Activated T-helper 17 cell treated with anti-CD3 and anti-CD28 coated beads, Interleukin-2, amount 50 U/mL, for 72 hours (primary cell): Measurements from ENCODE around the gene RHOC. TPM values are rescaled to one million over a fixed set of nuclear protein-coding genes. Genes with fewer than 3 reads are reported as not detected.

Experiments used
- ATAC-seq: fragments of 150-1000 bp; cut with Tn5 transposase; replicated peaks from 2 replicates; pipeline ENCODE4 v1.10.0; 2021; ENCODE audit warnings: mild to moderate bottlenecking, moderate library complexity
- H3K27ac Mint-ChIP-seq: one replicate; pipeline ENCODE4 v1.8.0; 2022; ENCODE audit warnings: mixed read lengths
- H3K27me3 Mint-ChIP-seq: one replicate; pipeline ENCODE4 v1.8.0; 2022; ENCODE audit warnings: mixed read lengths
- H3K36me3 Mint-ChIP-seq: one replicate; pipeline ENCODE4 v1.8.0; 2022; ENCODE audit warnings: low read depth, mild to moderate bottlenecking, mixed read lengths
- H3K4me1 Mint-ChIP-seq: one replicate; pipeline ENCODE4 v1.8.0; 2022; ENCODE audit warnings: mixed read lengths
- H3K4me3 Mint-ChIP-seq: one replicate; pipeline ENCODE4 v1.8.0; 2022; ENCODE audit warnings: mild to moderate bottlenecking, mixed read lengths
- H3K9me3 Mint-ChIP-seq: one replicate; pipeline ENCODE4 v1.8.0; 2022; ENCODE audit warnings: mixed read lengths
- total RNA-seq, 2 donors: library from RNA; stranded (reverse); gene quantifications; one replicate each; pipeline ENCODE4 v1.2.3, GENCODE V29; 2022

Gene RHOC
- total RNA-seq, 2 donors from 2014 or later: 39.5 to 59.4 TPM

- no peaks in the 10 kb centered on the region for H3K9me3 Mint-ChIP-seq
- no peak overlapping the region for H3K27ac Mint-ChIP-seq
- no peaks in the 10 kb centered on the region for H3K36me3 Mint-ChIP-seq
- H3K27me3 Mint-ChIP-seq: peaks cover 4% of the 10 kb centered on the region
- H3K4me1 Mint-ChIP-seq: peaks cover 10% of the 10 kb centered on the region
- H3K4me3 Mint-ChIP-seq: no peak overlapping the region
- no peak for ATAC-seq
Observed at GRCh38 chr1:112712191-112712590, 5.3 kb upstream of the RHOC start.

GRCh38 chr1:112711670-112712069 is 4.7 kb upstream of the RHOC start:
- Mint-ChIP-seq H3K36me3 (no peaks in the 10 kb centered on the region), H3K27me3 (peaks cover 4% of the 10 kb centered on the region), H3K9me3 (no peaks in the 10 kb centered on the region), H3K4me3 (no peak overlapping the region), H3K4me1 (peaks cover 10% of the 10 kb centered on the region), H3K27ac (no peak overlapping the region)
- no peak for ATAC-seq

GRCh38 chr1:112711041-112711440 is 4.1 kb upstream of the RHOC start:
- no peak overlapping the region for H3K27ac Mint-ChIP-seq
- no peaks in the 10 kb centered on the region for H3K9me3 Mint-ChIP-seq
- peaks cover 10% of the 10 kb centered on the region for H3K4me1 Mint-ChIP-seq
- H3K4me3 Mint-ChIP-seq: no peak overlapping the region
- H3K36me3 Mint-ChIP-seq: no peaks in the 10 kb centered on the region
- H3K27me3 Mint-ChIP-seq: peaks cover 4% of the 10 kb centered on the region
- no peak for ATAC-seq

- H3K9me3 Mint-ChIP-seq: no peaks in the 10 kb centered on the region
- H3K27me3 Mint-ChIP-seq: peaks cover 4% of the 10 kb centered on the region
- peaks cover 11% of the 10 kb centered on the region for H3K4me1 Mint-ChIP-seq
- ATAC-seq: no peak
- H3K27ac Mint-ChIP-seq: no peak overlapping the region
- no peak overlapping the region for H3K4me3 Mint-ChIP-seq
- no peaks in the 10 kb centered on the region for H3K36me3 Mint-ChIP-seq
Observed at GRCh38 chr1:112710586-112710985, 3.7 kb upstream of the RHOC start.

GRCh38 chr1:112710159-112710558 is 3.2 kb upstream of the RHOC start:
- no peaks in the 10 kb centered on the region for H3K9me3 Mint-ChIP-seq
- H3K36me3 Mint-ChIP-seq: no peaks in the 10 kb centered on the region
- no peak overlapping the region for H3K27ac Mint-ChIP-seq
- ATAC-seq: no peak
- H3K27me3 Mint-ChIP-seq: peaks cover 4% of the 10 kb centered on the region
- no peak overlapping the region for H3K4me3 Mint-ChIP-seq
- H3K4me1 Mint-ChIP-seq: peaks cover 16% of the 10 kb centered on the region

GRCh38 chr1:112708489-112708888 is 1.6 kb upstream of the RHOC start:
- ATAC-seq: no peak
- no peaks in the 10 kb centered on the region for H3K27me3 Mint-ChIP-seq

GRCh38 chr1:112708002-112708448 is 1.1 kb upstream of the RHOC start:
- Mint-ChIP-seq H3K27me3 (no peaks in the 10 kb centered on the region), H3K4me1 (peaks cover 23% of the 10 kb centered on the region), H3K27ac (no peak overlapping the region), H3K36me3 (no peaks in the 10 kb centered on the region), H3K9me3 (no peaks in the 10 kb centered on the region), H3K4me3 (peak overlapping the region; percentile 67)
- no peak for ATAC-seq

More at GRCh38 chr1:112708489-112708888, 1.6 kb upstream of the RHOC start:
- Mint-ChIP-seq H3K4me3 (peak overlapping the region; percentile 67), H3K27ac (no peak overlapping the region), H3K4me1 (peaks cover 23% of the 10 kb centered on the region), H3K9me3 (no peaks in the 10 kb centered on the region), H3K36me3 (no peaks in the 10 kb centered on the region)

- Mint-ChIP-seq H3K4me3 (peak overlapping the region; percentile 67), H3K27ac (peak overlapping the region; percentile 48), H3K36me3 (peaks cover 3% of the 10 kb centered on the region), H3K9me3 (no peaks in the 10 kb centered on the region), H3K4me1 (peaks cover 25% of the 10 kb centered on the region), H3K27me3 (no peaks in the 10 kb centered on the region)
- ATAC-seq: peak; percentile 62
Observed at GRCh38 chr1:112707221-112708001, 484 bp upstream of the RHOC start.

GRCh38 chr1:112704934-112705627 is 1.8 kb downstream of the RHOC start:
- Mint-ChIP-seq H3K27ac (peak overlapping the region; percentile 66), H3K4me3 (peak overlapping the region; percentile 79), H3K27me3 (no peaks in the 10 kb centered on the region), H3K36me3 (peaks cover 17% of the 10 kb centered on the region), H3K4me1 (peaks cover 37% of the 10 kb centered on the region), H3K9me3 (no peaks in the 10 kb centered on the region)
- ATAC-seq: peak; percentile 69

GRCh38 chr1:112704391-112704933 is 2.5 kb downstream of the RHOC start:
- peak; percentile 75 for ATAC-seq
- peak overlapping the region; percentile 79 for H3K4me3 Mint-ChIP-seq
- peak overlapping the region; percentile 66 for H3K27ac Mint-ChIP-seq
- peaks cover 38% of the 10 kb centered on the region for H3K4me1 Mint-ChIP-seq
- no peaks in the 10 kb centered on the region for H3K9me3 Mint-ChIP-seq
- no peaks in the 10 kb centered on the region for H3K27me3 Mint-ChIP-seq
- peaks cover 23% of the 10 kb centered on the region for H3K36me3 Mint-ChIP-seq

- H3K27ac Mint-ChIP-seq: no peak overlapping the region
- no peaks in the 10 kb centered on the region for H3K9me3 Mint-ChIP-seq
- H3K4me3 Mint-ChIP-seq: peak overlapping the region; percentile 79
- no peak for ATAC-seq
- peaks cover 26% of the 10 kb centered on the region for H3K36me3 Mint-ChIP-seq
- H3K4me1 Mint-ChIP-seq: peaks cover 38% of the 10 kb centered on the region
- H3K27me3 Mint-ChIP-seq: no peaks in the 10 kb centered on the region
Observed at GRCh38 chr1:112703706-112704105, 3.2 kb downstream of the RHOC start.

GRCh38 chr1:112702420-112703261 is 4.3 kb downstream of the RHOC start:
- H3K36me3 Mint-ChIP-seq: peaks cover 26% of the 10 kb centered on the region

GRCh38 chr1:112702067-112702395 is 4.9 kb downstream of the RHOC start:
- Mint-ChIP-seq H3K4me3 (peak overlapping the region; percentile 27), H3K9me3 (no peaks in the 10 kb centered on the region), H3K4me1 (peaks cover 38% of the 10 kb centered on the region), H3K27ac (peak overlapping the region; percentile 68), H3K27me3 (no peaks in the 10 kb centered on the region), H3K36me3 (peaks cover 26% of the 10 kb centered on the region)
- no peak for ATAC-seq

More at GRCh38 chr1:112702420-112703261, 4.3 kb downstream of the RHOC start:
- H3K9me3 Mint-ChIP-seq: no peaks in the 10 kb centered on the region
- H3K27ac Mint-ChIP-seq: peak overlapping the region; percentile 68
- H3K4me1 Mint-ChIP-seq: peaks cover 38% of the 10 kb centered on the region
- ATAC-seq: no peak
- H3K27me3 Mint-ChIP-seq: no peaks in the 10 kb centered on the region
- peak overlapping the region; percentile 27 for H3K4me3 Mint-ChIP-seq
